Pons (tissue), 1 donor: ENCODE results near the gene MLX.
A peak's percentile ranks its signal among the peaks of the same experiment; 100 is the strongest.
"Not testable (repeated sequence)": the region's sequence is repeated elsewhere in the genome, so short reads cannot be mapped to it uniquely, and the experiment has no call there.

Experiments
- DNase-seq: peaks from one replicate; pipeline ENCODE4 v3.0.0-alpha.2; 2016; ENCODE audit warnings: low spot score

The MLX gene

DNA sequence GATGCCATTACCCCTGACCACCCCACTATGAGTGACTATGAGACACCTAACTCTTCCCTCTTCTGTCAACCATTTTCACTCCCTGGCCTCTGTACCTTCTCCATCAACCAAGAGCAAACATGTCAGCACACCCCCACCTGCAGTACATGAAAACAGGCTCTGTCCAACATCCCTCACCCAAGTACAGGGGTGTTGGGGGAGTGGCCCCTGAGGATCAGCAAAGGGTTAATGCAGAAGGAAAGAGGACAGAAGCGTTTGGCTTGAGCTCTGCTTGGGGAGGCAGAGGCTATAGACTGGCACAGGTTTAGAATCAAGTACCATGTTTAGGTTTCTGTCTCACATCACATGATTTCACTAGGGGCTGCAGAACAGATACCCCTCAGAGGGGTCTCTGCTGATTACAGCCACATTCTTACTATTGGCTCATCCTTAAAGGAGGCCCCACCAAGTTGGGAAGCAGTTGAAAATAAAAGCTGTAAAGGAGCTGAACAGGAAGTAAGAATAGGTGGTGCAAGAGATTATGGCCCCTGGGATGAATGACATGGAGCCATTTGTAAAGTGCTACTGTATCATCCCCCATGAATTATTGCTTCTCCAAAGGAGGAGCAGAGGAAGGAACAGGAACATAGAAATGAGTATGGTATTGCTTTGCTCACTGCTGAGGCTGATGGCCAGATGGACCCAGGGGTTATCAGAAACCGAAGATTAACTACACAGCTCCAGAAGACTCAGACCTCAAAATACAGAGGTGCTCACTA, 13.1 kb downstream of the MLX start:
- DNase-seq: no peak

- DNase-seq: no peak
Measured at GRCh38 chr17:42581744-42582270, 14.9 kb downstream of the MLX start.

- no peak for DNase-seq
Measured at GRCh38 chr17:42584880-42585279, 18.0 kb downstream of the MLX start.

GRCh38 chr17:42585353-42585752, 18.5 kb downstream of the MLX start:
- no peak for DNase-seq

DNA sequence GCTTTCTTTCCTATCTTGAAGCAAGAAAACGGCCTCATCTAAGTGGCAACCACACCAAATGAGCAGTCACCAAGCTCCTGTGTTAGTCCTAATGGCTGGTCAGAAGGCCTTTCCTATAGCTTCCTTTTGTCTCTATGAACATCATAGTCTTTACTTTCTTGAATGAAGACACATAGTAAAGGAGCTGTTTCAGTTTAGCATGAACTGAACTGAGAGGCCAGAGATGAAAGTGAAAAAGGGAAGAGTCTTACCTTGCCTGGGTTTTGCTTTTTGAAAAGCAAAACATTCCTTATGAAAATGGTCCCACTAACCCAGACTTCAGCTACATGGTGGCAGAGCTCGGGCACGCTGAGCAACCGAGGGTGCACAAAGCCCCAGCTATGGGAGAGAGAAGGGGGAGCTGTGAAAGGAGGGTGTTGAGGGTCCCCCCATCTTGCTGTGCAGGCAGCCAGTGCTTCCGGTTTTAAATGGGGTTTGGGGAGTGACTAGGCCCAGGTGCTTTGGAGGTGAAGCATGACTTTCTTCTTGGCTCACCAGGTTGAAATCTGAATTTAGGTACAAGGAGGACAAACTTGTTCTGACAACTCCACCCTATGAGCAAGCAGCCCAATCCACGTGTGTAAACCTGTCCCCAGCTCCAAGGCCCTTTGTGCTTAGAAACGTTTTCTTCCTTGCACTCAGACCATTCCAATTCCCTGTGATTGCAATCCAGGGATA, 19.8 kb downstream of the MLX start:
- no peak for DNase-seq

GRCh38 chr17:42590886-42591285, 24.0 kb downstream of the MLX start:
- no peak for DNase-seq

DNA sequence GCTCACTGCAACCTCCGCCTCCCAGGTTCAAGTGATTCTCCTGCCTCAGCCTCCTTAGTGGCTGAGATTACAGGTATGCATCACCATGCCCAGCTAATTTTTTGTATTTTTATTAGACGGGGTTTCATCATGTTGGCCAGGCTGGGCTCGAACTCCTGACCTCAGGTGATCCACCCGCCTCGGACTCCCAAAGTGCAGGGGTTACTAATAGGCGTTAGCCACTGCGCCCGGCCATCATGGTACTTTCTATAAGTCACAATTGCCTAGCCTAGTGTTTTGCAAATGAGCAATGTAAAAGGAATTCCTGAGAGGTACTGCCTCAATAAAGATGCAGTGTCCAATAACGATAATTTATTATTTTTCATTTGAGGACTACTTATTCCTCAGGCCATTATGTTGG, 24.5 kb downstream of the MLX start:
- no peak for DNase-seq

DNA sequence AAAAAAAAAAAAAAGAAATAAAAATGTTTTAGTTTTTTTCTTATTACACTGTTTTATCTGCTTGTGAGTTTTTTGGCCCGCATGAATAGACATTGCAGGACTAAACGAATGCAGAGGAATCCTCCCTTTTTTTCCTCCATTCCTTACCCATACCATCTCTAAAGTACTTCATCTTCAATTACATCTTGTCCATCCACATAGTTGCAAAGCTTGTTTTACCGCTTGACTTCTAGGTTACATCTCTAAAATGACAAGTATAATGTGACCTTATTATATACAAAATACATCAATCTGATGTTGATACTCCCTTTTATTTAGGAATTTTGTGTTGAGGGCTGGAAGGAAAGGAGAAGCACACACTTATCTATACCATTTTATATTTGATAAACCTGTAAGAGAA, 29.5 kb downstream of the MLX start:
- DNase-seq: no peak

DNA sequence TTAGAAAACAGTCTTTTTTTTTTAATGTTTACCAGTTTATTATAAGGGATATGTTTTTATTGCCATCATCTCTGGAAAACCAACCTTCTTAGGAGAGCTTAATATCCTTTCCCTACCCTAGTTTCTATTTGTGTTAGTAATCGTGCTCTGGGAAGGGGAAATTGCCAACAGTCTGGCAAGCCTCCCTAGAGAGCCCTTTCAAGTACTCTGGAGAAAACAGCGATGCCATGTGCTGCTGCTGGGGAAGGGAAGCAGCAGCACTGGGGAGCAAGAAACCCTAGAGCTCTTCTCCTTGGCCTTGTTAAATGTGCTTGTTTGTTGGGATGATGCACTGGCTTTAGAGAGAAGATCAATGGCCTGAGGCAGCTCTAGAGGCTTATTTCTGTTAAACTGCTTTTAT, 32.0 kb downstream of the MLX start:
- DNase-seq: no peak

DNA sequence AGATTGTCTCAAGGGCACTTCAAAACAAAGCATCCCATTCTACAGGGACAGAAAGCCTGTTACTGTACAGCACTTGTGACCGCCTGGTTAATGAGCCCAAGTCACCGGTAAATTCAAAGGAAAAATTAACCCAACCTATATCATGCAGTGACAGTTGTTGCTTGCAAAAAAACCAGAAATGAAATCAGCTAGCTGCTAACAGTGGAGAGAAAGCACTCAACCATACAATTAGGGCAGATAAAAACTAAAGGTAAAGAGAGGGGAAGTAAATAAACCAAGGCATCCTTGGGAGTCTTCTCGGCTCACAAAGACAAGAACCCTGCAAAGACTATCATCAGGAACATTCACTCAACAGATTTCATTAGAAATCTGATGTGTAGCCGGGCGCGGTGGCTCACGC, 36.4 kb downstream of the MLX start:
- no peak for DNase-seq

GRCh38 chr17:42607769-42608168, 40.9 kb downstream of the MLX start:
- no peak for DNase-seq

- DNase-seq: peak; percentile 6
Measured at GRCh38 chr17:42608305-42609181, 41.6 kb downstream of the MLX start.

DNA sequence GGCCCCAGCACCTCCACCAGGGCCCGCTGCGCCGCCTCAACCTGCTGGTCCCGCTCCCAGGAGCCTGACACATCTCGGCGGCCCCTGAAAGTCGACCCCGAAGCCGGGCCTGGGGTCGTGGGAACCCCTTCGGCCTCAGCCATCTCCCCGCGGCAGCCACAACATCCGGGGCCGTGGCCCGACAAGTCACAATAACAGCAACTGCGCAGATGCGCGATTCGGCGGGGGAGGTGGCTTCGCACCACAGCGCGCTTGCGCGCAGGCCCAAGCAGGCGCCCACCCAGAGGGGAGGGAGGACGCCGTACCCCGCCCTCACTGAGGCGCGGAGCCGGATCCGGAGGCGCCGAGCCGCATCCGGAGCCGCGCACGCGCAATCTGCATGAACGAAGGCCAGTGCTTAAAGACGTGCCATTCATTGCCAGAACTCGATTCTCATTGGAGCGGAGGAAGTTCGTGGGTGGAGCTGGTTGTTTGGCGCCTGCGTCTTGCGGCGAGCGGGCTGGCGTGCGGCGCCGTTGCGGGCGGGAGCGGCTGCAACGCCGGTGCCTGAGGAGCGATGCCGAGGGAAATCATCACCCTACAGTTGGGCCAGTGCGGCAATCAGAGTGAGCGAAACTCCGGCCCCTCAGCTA, 42.4 kb downstream of the MLX start, which contains the start of the genes RETREG3 and TUBG1:
Gene RETREG3 (minus strand): TSS at position 193 of the 632 bp plus-strand sequence. CDS start 50 bp downstream, at position 143.
Gene TUBG1 (plus strand): TSS at position 502 of the 632 bp plus-strand sequence. CDS start 55 bp downstream, at position 557.
- peak; percentile 99 for DNase-seq

- DNase-seq: peak; percentile 3
Measured at GRCh38 chr17:42609814-42610801, 43.2 kb downstream of the MLX start.

GRCh38 chr17:42612013-42612412, 45.1 kb downstream of the MLX start:
- DNase-seq: no peak

GRCh38 chr17:42613699-42614295, 46.9 kb downstream of the MLX start:
- DNase-seq: no peak

DNA sequence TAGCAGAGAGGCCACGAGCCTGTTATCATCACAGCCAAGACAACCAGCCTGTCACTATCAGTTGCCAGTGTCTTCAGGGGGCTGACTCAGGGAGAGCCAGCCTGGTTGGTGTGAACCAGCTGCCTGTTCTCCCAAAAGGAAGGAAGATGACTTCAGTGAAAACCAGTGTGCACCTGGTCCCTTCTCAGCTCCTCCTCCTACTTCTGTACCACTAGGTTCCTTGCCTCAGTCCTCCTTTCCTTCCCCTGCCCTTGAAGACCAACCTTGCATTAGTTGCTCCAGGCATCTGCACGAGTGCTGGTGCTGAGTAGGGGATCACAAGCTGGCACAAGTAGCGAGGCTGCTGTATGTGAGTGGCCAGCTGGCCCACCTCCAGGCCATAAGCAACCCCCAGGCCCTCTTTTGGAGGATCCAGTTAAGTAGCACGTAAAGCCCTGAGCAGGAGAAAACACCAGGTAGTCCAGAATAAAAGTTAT, 51.1 kb downstream of the MLX start:
- DNase-seq: no peak

DNA sequence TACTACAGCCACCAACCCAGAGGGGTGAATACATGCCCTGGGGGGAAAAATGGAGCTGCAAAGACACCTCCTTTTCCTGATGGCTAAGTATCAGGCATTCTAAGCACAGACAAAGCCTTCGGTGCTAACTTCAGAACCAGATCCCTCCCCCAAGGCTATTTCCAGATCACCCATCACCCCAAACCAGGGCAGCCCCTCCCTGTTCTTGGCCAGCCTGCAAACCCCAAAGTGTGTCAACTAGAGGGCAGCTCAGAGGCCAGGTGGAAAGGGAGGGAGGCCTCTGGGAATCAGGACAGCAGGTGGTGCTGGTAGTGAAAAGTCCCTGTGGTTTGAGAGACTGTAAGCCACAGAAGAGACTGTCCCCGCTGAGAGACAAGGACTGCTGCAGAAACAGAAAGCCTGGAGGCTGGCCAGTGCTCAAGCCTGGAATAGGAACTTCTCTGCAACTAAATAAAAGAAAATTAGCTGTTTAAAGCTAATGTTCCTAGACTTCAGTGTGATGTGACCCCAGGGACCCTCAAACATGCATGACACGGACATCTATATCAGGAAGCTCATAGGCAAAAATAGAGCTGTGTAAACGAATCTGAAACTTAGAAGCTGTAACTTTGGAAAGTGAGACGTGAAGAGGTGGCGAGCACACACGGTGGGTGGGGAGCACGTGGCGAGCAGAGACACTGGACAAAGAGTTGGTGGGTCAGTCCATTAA, 51.7 kb downstream of the MLX start:
- DNase-seq: peak; percentile 14

DNA sequence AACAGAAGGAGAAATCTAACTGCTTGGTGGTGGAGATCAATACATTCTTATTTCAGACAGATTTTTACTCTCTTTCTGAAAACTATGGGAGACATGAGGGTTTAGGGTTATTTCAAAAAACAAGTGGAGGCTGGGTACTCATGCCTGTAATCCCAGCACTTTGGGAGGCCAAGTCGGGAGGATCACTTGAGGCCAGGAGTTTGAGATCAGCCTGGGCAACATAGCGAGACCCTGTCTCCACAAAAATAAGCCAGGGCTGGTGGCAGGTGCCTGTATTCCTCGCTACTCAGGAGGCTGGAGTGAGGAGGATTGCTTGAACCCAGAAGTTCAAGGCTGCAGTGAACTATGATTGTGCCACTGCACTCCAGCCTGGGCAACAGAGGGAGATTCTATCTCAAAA, 55.1 kb downstream of the MLX start:
- DNase-seq: not testable (repeated sequence)
